Dedifferentiated amniotic fluid mesenchymal stem cell (primary cell): ENCODE measurements around the gene PROZ.
"Not testable (repeated sequence)": the region's sequence is repeated elsewhere in the genome, so short reads cannot be mapped to it uniquely, and the experiment has no call there.

Experiments
- DNase-seq: peaks from one replicate; pipeline ENCODE4 v3.0.0-alpha.2; 2016; ENCODE audit errors: extremely low spot score

Gene PROZ, protein sequence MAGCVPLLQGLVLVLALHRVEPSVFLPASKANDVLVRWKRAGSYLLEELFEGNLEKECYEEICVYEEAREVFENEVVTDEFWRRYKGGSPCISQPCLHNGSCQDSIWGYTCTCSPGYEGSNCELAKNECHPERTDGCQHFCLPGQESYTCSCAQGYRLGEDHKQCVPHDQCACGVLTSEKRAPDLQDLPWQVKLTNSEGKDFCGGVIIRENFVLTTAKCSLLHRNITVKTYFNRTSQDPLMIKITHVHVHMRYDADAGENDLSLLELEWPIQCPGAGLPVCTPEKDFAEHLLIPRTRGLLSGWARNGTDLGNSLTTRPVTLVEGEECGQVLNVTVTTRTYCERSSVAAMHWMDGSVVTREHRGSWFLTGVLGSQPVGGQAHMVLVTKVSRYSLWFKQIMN

GRCh38 chr13:113157929-113158747 is at the start of gene PROZ:
PROZ (plus strand) TSS chr13:113158648; CDS start chr13:113158661, 13 bp downstream.
- DNase-seq = no peak

DNA sequence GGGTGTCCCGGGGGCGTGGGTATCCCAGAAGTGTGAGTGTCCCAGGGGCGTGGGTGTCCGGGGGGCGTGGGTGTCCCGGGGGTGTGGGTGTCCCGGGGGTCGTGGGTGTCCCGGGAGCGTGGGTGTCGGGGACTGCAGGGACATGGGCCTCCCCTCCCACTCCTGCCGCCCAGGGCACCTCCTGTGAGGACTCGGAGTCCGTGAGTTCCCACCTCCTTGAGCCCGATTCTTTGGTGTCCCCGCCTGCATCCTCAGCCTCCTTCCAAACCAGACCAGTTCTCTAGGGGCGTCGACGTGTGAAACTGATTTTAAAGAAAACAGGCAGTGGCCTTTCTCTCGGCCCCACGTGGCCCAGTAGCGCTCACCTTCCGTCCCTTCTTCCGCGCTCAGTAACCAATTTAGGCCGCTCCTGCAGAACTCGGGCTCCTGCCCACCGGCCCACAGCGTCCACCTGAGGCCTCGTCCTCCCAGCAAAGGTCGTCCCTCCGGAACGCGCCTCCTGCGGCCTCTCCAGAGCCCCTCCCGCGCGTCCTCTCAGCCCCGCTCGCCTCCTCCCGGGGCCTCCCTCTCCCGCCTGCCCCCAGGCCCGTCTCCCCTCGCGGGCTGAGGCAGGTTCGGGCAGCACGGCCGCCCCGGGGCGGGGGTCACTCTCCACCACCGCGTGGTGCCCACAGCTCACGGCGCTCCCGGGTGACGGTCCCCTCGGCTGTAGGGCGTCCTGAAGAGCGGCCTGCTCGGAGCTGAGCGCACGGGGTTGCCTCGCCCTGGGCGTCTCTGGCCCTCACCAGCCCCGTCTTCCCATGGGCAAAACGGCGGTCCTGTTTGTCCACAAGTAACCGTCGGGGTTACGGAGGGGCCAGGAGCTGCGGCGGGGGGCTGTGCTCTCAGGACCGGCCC is 49.0 kb upstream of the PROZ start:
- no peak for DNase-seq

GRCh38 chr13:113110048-113110851 is 48.2 kb upstream of the PROZ start:
- no peak for DNase-seq

DNA sequence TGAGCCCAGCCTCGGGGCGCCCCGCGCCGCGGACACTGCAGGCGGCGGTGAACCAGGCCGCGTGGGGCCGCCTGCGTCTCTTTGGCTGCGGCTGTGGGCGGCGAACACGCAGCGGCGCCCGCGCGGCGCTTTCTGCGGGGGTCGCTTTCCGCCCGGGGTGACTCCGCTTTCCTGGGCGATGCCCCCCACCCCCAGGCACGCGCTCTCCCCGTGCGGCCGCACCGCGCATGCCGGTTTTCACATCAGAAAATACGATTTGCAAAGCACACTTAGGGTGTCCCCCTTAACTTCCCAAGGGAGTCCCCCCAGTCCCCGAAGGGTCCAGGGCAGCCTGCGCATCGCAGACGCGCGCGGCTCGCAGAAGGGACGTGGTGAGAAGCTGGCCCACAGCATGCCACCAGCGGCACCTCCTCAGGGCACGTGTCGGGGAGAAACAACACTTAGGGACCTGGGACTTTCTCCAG is 47.6 kb upstream of the PROZ start:
- DNase-seq = no peak

- not testable (repeated sequence) for DNase-seq
Observed at GRCh38 chr13:113111821-113112220, 46.6 kb upstream of the PROZ start.

DNA sequence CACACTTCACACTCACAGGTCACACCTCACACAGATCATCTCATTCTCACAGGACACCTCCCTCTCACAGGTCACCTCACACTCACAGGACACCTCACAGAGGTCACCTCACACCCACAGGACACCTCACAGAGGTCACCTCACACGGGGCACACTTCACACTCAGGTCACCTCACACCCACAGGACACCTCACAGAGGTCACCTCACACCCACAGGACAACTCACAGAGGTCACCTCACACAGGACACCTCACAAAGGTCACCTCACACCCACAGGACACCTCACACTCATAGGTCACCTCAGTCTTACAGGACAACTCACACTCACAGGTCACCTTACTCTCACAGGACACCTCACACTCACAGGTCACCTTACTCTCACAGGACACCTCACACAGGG is 46.0 kb upstream of the PROZ start:
- not testable (repeated sequence) for DNase-seq

- DNase-seq = no peak
Observed at GRCh38 chr13:113112893-113113845, 45.3 kb upstream of the PROZ start.

DNA sequence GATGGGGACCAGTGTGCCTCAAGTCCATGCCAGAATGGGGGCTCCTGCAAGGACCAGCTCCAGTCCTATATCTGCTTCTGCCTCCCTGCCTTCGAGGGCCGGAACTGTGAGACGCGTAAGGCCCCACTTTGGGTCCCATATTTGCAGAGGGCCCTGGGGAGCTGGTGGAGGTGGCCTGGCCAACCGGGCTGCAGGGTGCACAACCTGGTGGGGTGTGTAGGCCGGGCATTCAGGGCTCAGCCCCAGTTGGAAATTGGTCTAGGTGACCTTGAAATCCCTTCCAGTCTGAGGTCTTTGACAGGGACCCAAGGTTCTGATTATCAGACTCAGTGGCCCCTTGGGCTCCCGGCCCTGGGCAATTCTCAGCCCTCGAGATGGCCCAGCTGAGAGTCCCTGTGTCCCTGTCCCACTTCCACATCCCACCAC is 44.6 kb upstream of the PROZ start:
- DNase-seq = no peak

- DNase-seq = no peak
Observed at GRCh38 chr13:113114511-113115362, 43.7 kb upstream of the PROZ start.

- no peak for DNase-seq
Observed at GRCh38 chr13:113115363-113116205, 42.9 kb upstream of the PROZ start.

- DNase-seq = no peak
Observed at GRCh38 chr13:113116206-113116800, 42.1 kb upstream of the PROZ start.

- DNase-seq = no peak
Observed at GRCh38 chr13:113116871-113117271, 41.6 kb upstream of the PROZ start.

DNA sequence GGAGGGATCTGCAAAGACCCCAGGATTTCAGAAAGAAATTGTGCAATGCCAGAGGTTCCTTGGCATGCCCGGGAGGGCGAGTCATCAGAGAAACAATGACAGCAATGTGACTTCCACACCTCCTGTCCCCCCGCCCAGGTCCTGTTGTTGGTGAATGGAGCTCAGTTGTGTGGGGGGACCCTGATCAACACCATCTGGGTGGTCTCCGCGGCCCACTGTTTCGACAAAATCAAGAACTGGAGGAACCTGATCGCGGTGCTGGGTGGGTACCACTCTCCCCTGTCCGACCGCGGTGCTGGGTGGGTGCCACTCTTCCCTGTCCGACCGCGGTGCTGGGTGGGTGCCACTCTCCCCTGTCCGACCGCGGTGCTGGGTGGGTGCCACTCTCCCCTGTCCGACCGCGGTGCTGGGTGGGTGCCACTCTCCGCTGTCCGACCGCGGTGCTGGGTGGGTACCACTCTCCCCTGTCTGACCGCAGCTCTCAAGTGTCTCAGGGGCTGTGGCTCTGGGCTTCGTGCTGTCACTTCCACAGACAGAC is 41.0 kb upstream of the PROZ start:
- no peak for DNase-seq

DNA sequence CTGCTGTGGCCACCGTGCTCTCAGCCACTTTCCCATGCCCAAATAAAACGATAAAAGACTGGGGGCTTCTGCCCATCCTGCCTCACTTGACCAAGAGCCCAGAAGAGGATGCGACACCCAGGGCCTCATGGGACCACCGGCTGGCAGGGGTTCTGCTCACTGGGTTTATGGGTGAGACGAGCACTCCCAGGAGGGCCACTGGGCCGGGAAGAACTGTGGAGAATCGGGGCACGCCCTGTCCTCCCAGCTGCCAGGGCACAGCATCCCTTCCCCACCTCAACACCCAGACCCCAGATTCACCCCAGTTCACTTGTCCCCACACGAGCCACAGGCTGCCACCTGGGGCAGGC is 40.6 kb upstream of the PROZ start:
- DNase-seq = no peak

DNA sequence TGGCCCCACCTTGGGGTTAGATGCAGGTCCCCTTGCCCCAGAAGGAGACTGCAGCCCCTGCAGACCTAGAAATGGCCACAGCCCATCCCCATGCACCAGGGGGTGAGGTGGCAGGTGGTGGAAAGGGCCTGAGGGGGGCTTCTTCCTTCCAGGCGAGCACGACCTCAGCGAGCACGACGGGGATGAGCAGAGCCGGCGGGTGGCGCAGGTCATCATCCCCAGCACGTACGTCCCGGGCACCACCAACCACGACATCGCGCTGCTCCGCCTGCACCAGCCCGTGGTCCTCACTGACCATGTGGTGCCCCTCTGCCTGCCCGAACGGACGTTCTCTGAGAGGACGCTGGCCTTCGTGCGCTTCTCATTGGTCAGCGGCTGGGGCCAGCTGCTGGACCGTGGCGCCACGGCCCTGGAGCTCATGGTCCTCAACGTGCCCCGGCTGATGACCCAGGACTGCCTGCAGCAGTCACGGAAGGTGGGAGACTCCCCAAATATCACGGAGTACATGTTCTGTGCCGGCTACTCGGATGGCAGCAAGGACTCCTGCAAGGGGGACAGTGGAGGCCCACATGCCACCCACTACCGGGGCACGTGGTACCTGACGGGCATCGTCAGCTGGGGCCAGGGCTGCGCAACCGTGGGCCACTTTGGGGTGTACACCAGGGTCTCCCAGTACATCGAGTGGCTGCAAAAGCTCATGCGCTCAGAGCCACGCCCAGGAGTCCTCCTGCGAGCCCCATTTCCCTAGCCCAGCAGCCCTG is 40.0 kb upstream of the PROZ start:
- DNase-seq = no peak

DNA sequence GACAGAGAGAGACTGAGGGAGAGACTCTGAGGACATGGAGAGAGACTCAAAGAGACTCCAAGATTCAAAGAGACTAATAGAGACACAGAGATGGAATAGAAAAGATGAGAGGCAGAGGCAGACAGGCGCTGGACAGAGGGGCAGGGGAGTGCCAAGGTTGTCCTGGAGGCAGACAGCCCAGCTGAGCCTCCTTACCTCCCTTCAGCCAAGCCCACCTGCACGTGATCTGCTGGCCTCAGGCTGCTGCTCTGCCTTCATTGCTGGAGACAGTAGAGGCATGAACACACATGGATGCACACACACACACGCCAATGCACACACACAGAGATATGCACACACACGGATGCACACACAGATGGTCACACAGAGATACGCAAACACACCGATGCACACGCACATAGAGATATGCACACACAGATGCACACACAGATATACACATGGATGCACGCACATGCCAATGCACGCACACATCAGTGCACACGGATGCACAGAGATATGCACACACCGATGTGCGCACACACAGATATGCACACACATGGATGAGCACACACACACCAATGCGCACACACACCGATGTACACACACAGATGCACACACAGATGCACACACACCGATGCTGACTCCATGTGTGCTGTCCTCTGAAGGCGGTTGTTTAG is 39.2 kb upstream of the PROZ start:
- no peak for DNase-seq
